PFSK-1 (cell line): ENCODE results near the gene CLASP1.

Experiments
- FOXP2 ChIP-seq: optimal IDR thresholded peaks from 2 replicates; pipeline ENCODE3; 2011; ENCODE audit warnings: borderline replicate concordance, control low read depth, inconsistent platforms; ENCODE audit not compliant: insufficient read depth; ENCODE audit errors: extremely low read length, extremely low read depth
- POLR2AphosphoS5 ChIP-seq: IDR thresholded peaks from 2 replicates; pipeline ENCODE4 v1.6.1; 2012; ENCODE audit warnings: low read depth, mild to moderate bottlenecking, control low read depth, low read length, moderate library complexity
- SIN3A ChIP-seq: IDR thresholded peaks from 2 replicates; pipeline ENCODE4 v1.6.1; 2012; ENCODE audit warnings: mild to moderate bottlenecking, low read length, moderate library complexity, borderline replicate concordance; ENCODE audit not compliant: insufficient read depth
- TAF1 ChIP-seq: IDR thresholded peaks from 2 replicates; pipeline ENCODE4 v1.6.1; 2012; ENCODE audit warnings: low read length, control low read depth, borderline replicate concordance; ENCODE audit not compliant: insufficient read depth
- TF ChIP-seq, protein P1 (sequence below), 2 experiments: IDR thresholded peaks; 2 replicates each; pipeline versions ENCODE4 v1.6.1 to v1.8.0; 2011 to 2012; ENCODE audit warnings: low read depth in 2 of 2, low read length in 2 of 2, control low read depth in 1 of 2, inconsistent platforms in 1 of 2, mild to moderate bottlenecking in 1 of 2, moderate library complexity in 1 of 2; ENCODE audit not compliant: insufficient read depth in 1 of 2

CLASP1 gene

DNA sequence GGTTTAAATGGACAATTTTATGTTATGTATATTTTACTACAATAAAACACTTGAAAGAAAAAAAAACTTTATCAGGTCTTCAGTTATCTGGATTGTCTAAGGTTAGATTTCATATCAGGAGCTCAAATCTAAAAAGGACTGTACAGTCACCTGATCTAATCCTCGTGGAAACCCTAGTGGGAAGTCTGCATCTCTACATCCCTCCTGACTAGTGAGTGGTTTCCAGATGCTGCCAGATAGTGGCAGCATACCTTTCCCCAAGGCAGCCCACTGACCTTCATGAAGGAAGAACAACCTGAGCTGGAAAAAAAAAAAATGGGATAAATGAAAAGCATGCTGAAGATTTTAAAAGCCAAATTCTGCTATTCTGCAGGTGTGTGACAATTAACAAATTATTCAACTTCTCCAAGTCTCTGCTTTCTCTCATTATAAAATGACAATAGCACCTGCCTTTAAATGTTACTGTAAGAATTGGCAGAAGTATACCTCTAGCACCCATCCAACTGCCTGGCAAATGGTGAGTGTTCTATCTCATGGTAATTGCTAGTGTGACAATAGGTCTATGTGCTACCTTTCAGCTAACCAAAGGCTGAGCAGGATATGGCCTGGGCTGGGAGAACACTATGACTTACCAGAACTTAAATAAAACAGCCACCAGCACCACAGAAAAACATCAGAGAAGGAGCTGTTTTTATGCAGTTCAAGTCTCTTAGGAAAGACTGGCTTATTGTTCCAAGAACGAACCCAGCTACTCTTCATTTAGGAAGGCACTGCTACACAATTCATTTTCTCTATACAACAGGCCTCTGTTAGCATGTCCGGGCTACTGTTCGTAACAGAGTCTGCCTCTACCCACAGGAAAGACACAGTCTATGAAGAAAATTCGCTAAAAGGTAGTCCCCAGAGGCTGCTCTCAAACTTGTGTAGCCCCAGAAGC lies 8.6 kb downstream of the CLASP1 start:
- TF ChIP-seq, protein P1, sequence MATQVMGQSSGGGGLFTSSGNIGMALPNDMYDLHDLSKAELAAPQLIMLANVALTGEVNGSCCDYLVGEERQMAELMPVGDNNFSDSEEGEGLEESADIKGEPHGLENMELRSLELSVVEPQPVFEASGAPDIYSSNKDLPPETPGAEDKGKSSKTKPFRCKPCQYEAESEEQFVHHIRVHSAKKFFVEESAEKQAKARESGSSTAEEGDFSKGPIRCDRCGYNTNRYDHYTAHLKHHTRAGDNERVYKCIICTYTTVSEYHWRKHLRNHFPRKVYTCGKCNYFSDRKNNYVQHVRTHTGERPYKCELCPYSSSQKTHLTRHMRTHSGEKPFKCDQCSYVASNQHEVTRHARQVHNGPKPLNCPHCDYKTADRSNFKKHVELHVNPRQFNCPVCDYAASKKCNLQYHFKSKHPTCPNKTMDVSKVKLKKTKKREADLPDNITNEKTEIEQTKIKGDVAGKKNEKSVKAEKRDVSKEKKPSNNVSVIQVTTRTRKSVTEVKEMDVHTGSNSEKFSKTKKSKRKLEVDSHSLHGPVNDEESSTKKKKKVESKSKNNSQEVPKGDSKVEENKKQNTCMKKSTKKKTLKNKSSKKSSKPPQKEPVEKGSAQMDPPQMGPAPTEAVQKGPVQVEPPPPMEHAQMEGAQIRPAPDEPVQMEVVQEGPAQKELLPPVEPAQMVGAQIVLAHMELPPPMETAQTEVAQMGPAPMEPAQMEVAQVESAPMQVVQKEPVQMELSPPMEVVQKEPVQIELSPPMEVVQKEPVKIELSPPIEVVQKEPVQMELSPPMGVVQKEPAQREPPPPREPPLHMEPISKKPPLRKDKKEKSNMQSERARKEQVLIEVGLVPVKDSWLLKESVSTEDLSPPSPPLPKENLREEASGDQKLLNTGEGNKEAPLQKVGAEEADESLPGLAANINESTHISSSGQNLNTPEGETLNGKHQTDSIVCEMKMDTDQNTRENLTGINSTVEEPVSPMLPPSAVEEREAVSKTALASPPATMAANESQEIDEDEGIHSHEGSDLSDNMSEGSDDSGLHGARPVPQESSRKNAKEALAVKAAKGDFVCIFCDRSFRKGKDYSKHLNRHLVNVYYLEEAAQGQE (IDR thresholded peaks at IDR 0.05; ENCODE audit: insufficient read depth in 1 of 2, low read depth in 2 of 2, low read length in 2 of 2), result no peak
- TF ChIP-seq POLR2AphosphoS5, result no peak
- TF ChIP-seq SIN3A, result no peak
- no peak for TF ChIP-seq TAF1
- TF ChIP-seq FOXP2, result no peak

DNA sequence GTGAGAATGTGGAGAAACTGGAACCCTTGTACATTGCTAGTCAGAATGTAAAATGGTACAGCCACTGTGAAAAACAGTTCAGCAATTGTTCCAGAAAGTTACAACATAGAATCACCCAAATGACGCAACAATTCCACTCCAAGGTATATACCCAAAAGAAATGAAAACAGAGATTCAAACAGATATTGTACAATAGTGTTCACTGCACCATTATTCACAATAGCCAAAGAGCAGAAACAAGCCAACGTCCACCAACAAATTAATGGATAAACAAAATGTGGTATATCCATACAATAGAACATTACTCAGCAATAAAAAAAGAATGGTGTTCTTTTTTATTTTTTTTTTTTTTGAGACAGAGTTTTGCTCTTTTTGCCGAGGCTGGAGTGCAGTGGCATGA lies 10.9 kb downstream of the CLASP1 start:
- no peak for TF ChIP-seq FOXP2
- TF ChIP-seq TAF1, result no peak
- TF ChIP-seq SIN3A, result no peak
- no peak for TF ChIP-seq POLR2AphosphoS5

DNA sequence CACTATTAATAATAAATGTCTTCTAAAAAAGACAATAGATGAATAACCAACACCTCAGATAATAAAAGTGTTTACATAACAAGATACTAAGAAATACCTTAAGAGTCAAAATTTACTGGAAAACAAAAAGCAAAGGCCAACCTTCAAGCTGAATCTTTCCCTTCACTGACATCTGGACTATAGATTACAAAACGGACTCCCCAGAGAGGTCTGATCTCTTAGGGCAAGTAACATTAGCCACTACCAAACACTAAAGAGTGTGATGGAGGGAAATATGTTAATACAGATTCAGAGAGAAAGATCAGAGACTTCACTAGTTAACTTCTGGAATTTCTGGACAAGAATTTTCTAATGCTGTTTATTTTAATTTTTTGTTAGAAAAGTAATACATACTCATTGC lies 13.9 kb downstream of the CLASP1 start:
- no peak for TF ChIP-seq POLR2AphosphoS5
- TF ChIP-seq TAF1, result no peak
- TF ChIP-seq, protein P1 (IDR thresholded peaks at IDR 0.05; ENCODE audit: insufficient read depth in 1 of 2, low read depth in 2 of 2, low read length in 2 of 2), result no peak
- no peak for TF ChIP-seq SIN3A
- no peak for TF ChIP-seq FOXP2

DNA sequence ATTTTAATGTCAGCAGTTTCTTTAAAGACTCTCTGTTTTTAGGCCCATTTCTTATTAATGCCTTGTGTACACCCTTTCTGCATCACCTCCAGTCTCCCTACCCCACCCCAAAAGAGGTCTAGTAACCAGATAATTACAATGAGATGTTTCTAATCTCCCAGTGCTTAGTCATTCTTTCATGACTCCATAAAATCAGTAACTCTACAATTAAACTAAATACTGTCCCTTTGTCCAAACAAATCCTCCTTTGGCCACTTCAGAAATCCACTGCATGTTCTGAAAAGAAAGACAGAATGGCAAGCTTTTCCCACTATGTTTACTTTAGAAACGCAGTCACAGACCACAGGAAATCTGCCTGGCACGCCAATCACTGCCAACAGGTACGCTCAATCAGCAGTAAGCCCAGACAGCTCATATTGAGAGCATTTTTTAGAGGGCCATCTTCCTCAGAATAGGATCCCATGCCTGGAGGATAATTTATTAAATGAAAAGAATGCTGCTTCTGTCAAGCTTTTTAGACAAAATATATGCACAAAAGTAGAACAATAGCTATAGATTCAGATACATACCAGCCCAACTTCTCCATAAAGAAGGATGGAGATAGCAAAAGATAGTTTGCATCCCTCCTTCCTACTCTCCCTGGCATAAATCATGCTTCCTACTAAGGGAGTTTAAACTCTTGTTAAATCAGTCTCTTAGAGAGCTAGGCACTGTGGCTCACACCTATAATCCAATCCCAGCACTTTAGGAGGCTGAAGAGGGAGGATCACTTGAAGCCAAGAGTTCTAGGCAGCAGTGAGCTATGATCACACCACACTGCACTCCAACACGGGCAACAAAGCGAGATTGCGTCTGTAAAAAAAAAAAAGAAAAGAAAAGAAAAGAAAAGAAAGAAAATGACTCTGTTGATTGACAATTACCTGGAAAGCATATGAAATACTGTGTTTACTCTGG lies 14.6 kb downstream of the CLASP1 start:
- TF ChIP-seq FOXP2, result no peak
- no peak for TF ChIP-seq POLR2AphosphoS5
- no peak for TF ChIP-seq TAF1
- TF ChIP-seq SIN3A, result no peak
- TF ChIP-seq, protein P1 (IDR thresholded peaks at IDR 0.05; ENCODE audit: insufficient read depth in 1 of 2, low read depth in 2 of 2, low read length in 2 of 2), result no peak

DNA sequence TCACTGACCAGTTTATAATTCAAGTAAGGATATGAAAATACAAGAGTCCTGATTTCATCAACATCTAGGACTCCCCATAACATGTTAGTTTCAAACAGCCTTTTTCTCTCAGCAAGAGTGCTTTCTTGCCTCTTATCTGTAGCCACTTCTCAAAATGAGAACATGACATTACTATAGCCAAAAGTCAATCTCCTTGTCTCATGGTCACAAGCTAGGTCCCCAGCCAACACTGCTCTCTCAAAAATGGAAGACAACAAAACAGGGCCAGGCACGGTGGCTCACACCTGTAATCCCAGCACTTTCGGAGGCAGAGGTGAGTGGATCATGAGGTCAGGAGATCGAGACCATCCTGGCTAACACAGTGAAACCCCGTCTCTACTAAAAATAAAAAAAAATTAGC lies 15.8 kb downstream of the CLASP1 start:
- no peak for TF ChIP-seq SIN3A
- TF ChIP-seq POLR2AphosphoS5, result no peak
- no peak for TF ChIP-seq TAF1
- no peak for TF ChIP-seq FOXP2
- TF ChIP-seq, protein P1 (IDR thresholded peaks at IDR 0.05; ENCODE audit: insufficient read depth in 1 of 2, low read depth in 2 of 2, low read length in 2 of 2), result no peak
